MM.1S (cell line): ENCODE data around the gene GPR137C.

Source experiments
- EZH2phosphoT487 ChIP-seq: fragments of 300-600 bp; sonication (generic); IDR thresholded peaks from 2 replicates; pipeline ENCODE4 v1.6.1; 2018; ENCODE audit warnings: antibody characterized with exemption, low read length
- TF ChIP-seq, protein P1 (sequence below): fragments of 300-600 bp; sonication (generic); IDR thresholded peaks from 2 replicates; pipeline ENCODE4 v1.5.1; 2016; ENCODE audit warnings: antibody characterized with exemption, low read length, mixed read lengths

DNA sequence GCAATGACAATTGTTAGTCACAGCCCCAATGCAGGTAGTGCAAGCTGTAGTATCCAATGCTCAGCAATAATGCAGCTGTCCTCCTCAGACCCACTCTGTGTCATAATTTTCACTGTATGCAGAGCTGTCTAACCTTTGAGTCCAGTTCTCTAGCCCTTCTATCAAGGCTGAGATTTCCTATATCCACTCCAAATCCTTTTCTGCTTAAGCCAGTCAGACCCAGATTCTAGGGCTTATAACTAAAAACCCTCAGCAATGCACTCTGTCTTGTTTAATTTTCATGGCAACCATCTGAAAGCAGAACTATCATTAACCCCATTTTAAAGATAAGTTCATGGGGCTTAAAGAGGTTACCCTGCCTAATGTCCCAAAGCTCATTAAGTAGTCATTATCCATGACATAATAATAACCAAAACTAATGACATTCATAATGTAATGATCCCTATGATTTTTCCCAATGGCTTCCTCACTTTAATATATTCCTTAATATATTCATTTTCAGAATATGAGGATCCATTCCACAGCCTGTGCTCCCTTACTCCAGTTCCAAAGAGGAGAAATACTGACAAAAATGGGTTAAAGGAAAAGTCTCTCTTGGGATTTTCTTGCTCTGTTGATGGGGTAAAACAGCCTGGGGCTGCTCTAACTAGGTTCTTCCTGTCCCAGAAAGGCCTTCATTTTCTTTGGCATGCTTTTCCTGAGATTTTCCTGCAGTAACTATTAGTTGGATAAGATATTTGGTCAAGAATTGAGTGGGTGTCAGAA lies 29.9 kb upstream of the GPR137C start:
- TF ChIP-seq, protein P1, sequence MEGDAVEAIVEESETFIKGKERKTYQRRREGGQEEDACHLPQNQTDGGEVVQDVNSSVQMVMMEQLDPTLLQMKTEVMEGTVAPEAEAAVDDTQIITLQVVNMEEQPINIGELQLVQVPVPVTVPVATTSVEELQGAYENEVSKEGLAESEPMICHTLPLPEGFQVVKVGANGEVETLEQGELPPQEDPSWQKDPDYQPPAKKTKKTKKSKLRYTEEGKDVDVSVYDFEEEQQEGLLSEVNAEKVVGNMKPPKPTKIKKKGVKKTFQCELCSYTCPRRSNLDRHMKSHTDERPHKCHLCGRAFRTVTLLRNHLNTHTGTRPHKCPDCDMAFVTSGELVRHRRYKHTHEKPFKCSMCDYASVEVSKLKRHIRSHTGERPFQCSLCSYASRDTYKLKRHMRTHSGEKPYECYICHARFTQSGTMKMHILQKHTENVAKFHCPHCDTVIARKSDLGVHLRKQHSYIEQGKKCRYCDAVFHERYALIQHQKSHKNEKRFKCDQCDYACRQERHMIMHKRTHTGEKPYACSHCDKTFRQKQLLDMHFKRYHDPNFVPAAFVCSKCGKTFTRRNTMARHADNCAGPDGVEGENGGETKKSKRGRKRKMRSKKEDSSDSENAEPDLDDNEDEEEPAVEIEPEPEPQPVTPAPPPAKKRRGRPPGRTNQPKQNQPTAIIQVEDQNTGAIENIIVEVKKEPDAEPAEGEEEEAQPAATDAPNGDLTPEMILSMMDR, result no peak
- no peak for TF ChIP-seq EZH2phosphoT487
